Inflammatory macrophage treated with lipopolysaccharide for 1 hour (primary cell): ENCODE data around the gene CBX5.
A peak's percentile ranks its signal among the peaks of the same experiment; 100 is the strongest.
"Not testable (repeated sequence)": the region's sequence is repeated elsewhere in the genome, so short reads cannot be mapped to it uniquely, and the experiment has no call there.

Experiments used
- DNase-seq, 2 donors: peaks; one replicate each; pipeline ENCODE4 v3.0.0-alpha.2; 2020 to 2022

CBX5 gene

GRCh38 chr12:54265364-54265812 lies 14.5 kb downstream of the CBX5 start:
- no peak for DNase-seq

GRCh38 chr12:54262403-54262925 lies 17.5 kb downstream of the CBX5 start:
- DNase-seq: no peak

- no peak for DNase-seq
Measured at GRCh38 chr12:54261815-54262402, 18.0 kb downstream of the CBX5 start.

- DNase-seq: no peak
Measured at GRCh38 chr12:54259194-54260011, 20.5 kb downstream of the CBX5 start.

- DNase-seq: no peak
Measured at GRCh38 chr12:54258201-54258681, 21.7 kb downstream of the CBX5 start.

GRCh38 chr12:54257332-54257731 lies 22.6 kb downstream of the CBX5 start:
- no peak for DNase-seq

GRCh38 chr12:54253240-54253639 lies 26.7 kb downstream of the CBX5 start:
- DNase-seq: no peak

DNA sequence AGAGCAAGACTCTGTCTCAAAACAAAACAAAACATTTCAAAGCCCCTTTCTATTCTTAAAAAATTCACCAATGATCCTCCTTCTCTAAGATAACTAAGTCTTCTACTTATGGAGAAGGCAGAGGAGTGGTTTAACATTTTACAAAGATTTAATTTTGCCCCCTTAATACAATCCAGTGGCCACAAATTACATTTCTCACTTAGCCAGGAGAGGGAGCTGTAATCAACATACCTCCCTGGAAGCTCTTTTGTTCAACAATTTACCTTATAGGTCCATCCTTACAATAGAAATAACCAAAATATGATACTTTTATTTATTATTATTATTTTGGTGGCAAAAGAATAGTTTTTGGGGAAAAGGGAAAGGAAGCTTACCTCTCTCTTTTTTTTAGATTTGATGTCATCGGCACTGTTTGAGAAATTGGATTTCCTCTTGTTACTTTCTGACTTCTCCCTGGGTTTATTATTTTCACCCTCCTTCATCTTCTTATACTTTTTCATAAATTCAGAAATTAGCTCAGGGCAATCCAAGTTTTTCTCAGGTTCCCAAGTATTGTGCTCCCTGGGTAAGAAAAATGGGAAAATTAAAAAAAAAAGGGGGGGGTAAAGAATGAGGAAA lies 28.1 kb downstream of the CBX5 start:
- DNase-seq: peak; percentile 35 to 74

DNA sequence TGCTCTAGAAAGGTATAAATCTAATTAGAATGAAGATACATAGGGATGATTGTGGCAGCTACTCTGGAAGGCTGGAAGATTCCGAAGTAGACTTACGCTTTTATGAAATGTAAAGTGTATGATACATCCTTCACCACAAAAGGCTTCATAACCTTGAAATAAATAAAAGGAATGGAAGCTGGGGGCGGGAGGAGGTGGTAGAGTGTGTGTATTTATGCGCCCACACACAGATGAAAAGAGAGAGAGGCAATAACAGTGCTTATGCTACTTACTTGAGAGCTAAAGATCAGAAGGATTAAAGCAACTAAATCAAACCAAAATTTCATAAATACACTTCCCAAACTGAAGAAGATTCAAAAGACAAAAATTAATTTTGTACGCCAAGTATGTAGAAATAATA lies 30.4 kb downstream of the CBX5 start:
- DNase-seq: no peak

DNA sequence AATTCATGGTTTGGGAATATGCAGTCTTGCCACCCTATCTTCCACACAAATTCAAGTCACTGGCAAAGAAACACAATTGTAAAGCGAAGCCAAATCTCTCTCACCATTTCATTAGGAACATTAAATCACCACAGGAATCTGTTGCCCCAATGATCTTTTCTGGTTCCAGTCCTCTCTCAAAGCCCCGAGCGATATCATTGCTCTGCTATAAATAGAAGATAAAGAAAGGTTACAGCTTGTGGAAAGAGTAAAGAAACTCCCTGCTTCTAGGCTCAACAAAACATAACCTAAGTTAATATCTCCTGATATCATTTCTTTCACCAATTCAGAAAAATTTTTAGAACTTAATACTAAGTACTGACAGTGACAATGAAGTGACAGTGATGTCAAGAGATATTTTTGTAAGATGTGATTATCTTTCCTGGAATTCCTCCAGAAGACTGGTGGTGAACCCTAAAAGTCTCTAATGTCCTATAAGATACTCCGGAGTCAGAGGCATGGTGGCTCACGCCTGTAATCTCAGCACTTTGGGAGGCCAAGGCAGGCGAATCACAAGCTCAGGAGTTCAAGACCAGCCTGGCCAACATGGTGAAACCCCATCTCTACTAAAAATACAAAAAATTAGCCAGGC lies 33.8 kb downstream of the CBX5 start:
- no peak for DNase-seq

DNA sequence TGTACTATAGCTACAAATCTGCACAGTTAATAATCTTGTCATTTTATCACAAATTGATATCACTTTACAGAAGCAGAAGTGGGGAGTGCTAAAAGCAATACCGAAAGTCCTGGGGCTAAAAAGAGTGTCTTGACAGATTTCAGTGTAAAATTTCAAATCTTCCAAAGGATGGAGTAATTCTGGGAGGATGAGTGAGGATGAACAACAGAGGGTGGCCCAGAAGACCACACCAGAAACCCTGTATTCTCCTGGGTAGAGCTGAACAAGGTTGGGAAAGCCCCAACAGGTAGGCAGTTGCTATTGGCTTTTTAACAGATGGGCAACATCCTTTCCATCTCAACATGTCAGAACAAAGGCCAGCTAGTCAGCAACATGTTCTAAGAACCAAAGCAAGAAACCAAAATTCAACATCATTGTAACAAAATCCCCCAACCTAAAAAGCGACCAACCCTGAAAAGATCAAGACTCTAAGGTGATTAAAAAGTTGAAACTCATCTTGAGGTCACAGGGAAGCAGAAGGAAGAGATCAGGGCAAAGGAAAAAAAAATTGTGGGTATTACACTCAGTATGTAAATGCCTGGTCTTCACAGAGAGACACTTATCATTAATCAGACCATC lies 38.8 kb downstream of the CBX5 start:
- no peak for DNase-seq

DNA sequence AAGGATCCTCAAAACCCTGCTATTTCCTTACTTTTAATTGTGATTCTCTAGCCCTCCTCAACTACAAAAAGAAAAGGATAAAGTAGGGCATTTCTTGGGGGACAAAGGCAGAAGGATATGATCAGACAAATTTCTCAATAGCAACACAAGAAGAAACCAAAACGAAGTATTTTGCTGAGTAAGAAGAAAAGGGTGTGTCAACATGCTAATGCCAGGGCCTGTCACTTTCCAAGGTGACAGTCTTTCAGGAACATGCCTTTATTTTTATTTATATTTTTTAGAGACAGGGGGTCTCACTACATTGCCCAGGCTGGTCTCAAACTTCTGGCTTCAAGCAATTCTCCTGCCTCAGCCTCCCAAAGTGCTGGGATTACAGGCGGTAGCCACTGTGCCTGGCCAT lies 39.8 kb downstream of the CBX5 start:
- DNase-seq: no peak

DNA sequence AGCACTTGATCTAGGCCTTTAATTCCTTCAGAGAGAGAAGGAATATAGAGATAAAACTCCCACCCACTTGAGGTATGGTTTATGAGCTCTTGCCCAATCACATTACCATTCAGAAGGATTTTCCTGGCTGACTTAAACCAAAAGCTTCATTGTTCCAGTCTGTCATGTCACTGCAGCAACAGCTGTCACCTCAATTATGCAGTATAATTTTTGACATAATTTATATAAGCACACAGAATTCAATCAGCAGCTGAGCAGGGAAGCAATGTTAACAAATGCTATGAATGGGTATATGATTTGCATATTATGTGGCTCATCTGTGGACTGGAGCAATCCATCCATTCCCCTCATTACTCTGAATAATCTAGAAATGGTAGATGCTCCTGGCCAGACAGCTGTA lies 40.3 kb downstream of the CBX5 start:
- no peak for DNase-seq

- DNase-seq: no peak
Measured at GRCh38 chr12:54238531-54238930, 41.4 kb downstream of the CBX5 start.

DNA sequence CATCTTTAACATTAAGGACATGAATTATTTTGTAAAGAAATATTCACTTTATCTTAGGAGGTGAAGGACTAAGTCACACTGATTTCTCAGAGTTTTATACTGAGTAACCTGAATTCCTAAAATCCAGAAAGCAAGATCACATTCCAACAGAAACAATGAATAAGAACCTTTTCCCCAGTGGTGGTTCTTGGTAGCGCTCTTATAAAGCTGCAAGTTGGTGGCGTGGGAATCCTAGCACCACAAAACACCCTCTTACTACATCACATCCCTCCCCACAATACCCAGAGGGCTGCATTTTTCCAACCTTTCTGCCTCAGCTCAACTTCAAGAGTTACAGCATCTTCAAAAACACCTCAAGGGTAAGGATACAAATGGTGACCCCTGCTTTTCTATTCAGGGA lies 47.1 kb downstream of the CBX5 start:
- DNase-seq: no peak

DNA sequence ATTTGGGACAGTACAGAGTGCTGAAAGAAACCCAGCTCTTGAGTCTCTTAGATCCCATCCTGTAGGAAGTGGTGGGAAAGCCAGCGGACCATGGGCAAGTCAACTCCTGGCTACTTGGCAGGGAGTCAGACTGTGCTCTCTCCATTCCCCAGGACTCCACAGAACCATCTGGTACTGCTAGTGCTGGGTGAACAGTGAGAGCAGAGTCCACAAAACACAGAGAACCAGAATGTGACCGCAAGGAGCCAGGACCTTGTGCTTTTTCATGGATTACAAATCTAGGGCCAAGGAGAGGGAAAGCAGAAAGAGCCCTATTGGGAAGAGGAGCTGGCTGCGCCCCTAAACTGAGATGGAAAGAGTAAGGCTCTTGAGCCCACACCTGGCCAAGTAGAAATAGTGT lies 48.7 kb downstream of the CBX5 start:
- DNase-seq: not testable (repeated sequence)

DNA sequence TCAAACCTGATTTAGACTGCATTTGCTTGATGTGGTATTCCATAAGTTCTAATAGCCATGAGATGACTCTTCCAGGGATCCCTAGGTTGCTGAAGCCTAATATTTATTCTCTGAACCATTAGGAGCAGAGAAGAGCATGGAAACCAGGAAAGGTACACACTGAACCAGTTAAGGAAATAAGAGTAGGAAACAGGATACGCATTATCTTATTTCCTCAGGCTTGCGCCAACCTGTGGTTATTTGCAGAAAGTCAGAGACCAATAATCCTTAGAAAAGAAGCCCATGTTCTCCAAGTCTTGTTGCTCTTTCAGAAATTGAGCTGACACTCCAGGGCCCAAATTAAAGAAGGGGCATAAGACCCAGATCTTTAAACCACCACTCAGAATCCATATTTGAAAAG lies 49.4 kb downstream of the CBX5 start:
- DNase-seq: no peak

GRCh38 chr12:54229624-54230212 lies 50.2 kb downstream of the CBX5 start:
- peak; percentile 71 to 92 for DNase-seq

GRCh38 chr12:54228471-54228870 lies 51.5 kb downstream of the CBX5 start:
- DNase-seq: no peak

GRCh38 chr12:54227927-54228326 lies 52.0 kb downstream of the CBX5 start:
- peak in 1 of 2 donors; percentile 22 for DNase-seq

- DNase-seq: no peak
Measured at GRCh38 chr12:54227376-54227775, 52.5 kb downstream of the CBX5 start.

- no peak for DNase-seq
Measured at GRCh38 chr12:54225666-54226065, 54.3 kb downstream of the CBX5 start.
